Liver (tissue), 9 donors: ENCODE measurements around the gene BPGM. TPM values are rescaled to one million over a fixed set of nuclear protein-coding genes. Genes with fewer than 3 reads are reported as not detected.

Experiments used
- DNase-seq: peaks from one replicate; pipeline ENCODE4 v3.0.0-alpha.2; 2017; ENCODE audit warnings: low spot score
- H3K27ac ChIP-seq, 2 donors: one replicate each; pipeline ENCODE4 v1.7.0; 2013; ENCODE audit warnings: inconsistent platforms in 2 of 2, low read length in 2 of 2, control low read depth in 1 of 2, low read depth in 1 of 2, mild to moderate bottlenecking in 1 of 2
- H3K27me3 ChIP-seq, 4 donors: one replicate each; pipeline versions ENCODE4 v1.6.1 to v1.7.0; 2013; ENCODE audit warnings: low read length in 3 of 4, inconsistent platforms in 1 of 4, mild to moderate bottlenecking in 1 of 4, moderate library complexity in 1 of 4; ENCODE audit not compliant: control insufficient read depth in 4 of 4, insufficient read depth in 4 of 4
- H3K36me3 ChIP-seq, 4 donors: one replicate each; pipeline versions ENCODE4 v1.6.1 to v1.7.0; 2013; ENCODE audit warnings: low read length in 3 of 4, mild to moderate bottlenecking in 3 of 4, low read depth in 1 of 4, moderate library complexity in 1 of 4; ENCODE audit not compliant: control insufficient read depth in 4 of 4, insufficient read depth in 3 of 4
- H3K4me1 ChIP-seq, 4 donors: one replicate each; pipeline versions ENCODE4 v1.6.1 to v1.7.0; 2013; ENCODE audit warnings: low read length in 3 of 4, mild to moderate bottlenecking in 3 of 4, moderate library complexity in 1 of 4; ENCODE audit not compliant: control insufficient read depth in 4 of 4, insufficient read depth in 4 of 4
- H3K4me3 ChIP-seq, 3 donors: one replicate each; pipeline versions ENCODE4 v1.6.1 to v1.7.0; 2013; ENCODE audit warnings: low read length in 3 of 3, control low read depth in 1 of 3, low read depth in 1 of 3, mild to moderate bottlenecking in 1 of 3
- H3K9ac ChIP-seq, 2 donors: one replicate each; pipeline ENCODE4 v1.7.0; 2013; ENCODE audit warnings: low read length in 2 of 2, mild to moderate bottlenecking in 2 of 2, moderate library complexity in 2 of 2, control low read depth in 1 of 2, low read depth in 1 of 2
- H3K9me3 ChIP-seq, 4 donors: one replicate each; pipeline versions ENCODE4 v1.6.1 to v1.7.0; 2013; ENCODE audit warnings: low read length in 3 of 4; ENCODE audit not compliant: control insufficient read depth in 4 of 4
- ATF3 ChIP-seq: IDR thresholded peaks from 2 replicates; pipeline ENCODE4 v1.6.1; 2016; ENCODE audit warnings: antibody characterized with exemption
- CTCF ChIP-seq: fragments of 150-350 bp; IDR thresholded peaks from 2 replicates; pipeline ENCODE4 v1.5.1; 2017; ENCODE audit warnings: improper control_type of control experiment, low read depth, low read length; ENCODE audit not compliant: missing input control
- EGR1 ChIP-seq, 2 donors: IDR thresholded peaks; 2 replicates each; pipeline ENCODE4 v1.6.1; 2016 to 2018; ENCODE audit warnings: antibody characterized with exemption in 2 of 2, low read depth in 2 of 2
- FOXA1 ChIP-seq: IDR thresholded peaks from 2 replicates; pipeline ENCODE4 v1.6.1; 2016; ENCODE audit warnings: antibody characterized with exemption
- FOXA2 ChIP-seq: IDR thresholded peaks from 2 replicates; pipeline ENCODE4 v1.6.1; 2016; ENCODE audit warnings: antibody characterized with exemption
- HNF4A ChIP-seq, 2 donors: conservative IDR thresholded peaks; 2 replicates each; pipeline ENCODE4 v1.6.1; 2016; ENCODE audit warnings: antibody characterized with exemption in 2 of 2, mild to moderate bottlenecking in 2 of 2
- HNF4G ChIP-seq: IDR thresholded peaks from 2 replicates; pipeline ENCODE4 v1.6.1; 2016; ENCODE audit warnings: antibody characterized with exemption
- JUND ChIP-seq, 2 donors: IDR thresholded peaks; 2 replicates each; pipeline ENCODE4 v1.6.1; 2016; ENCODE audit warnings: antibody characterized with exemption in 2 of 2
- MAX ChIP-seq: IDR thresholded peaks from 2 replicates; pipeline ENCODE4 v1.6.1; 2016; ENCODE audit warnings: antibody characterized with exemption
- NR2F2 ChIP-seq: IDR thresholded peaks from 2 replicates; pipeline ENCODE4 v1.6.1; 2016; ENCODE audit warnings: antibody characterized with exemption
- SP1 ChIP-seq: IDR thresholded peaks from 2 replicates; pipeline ENCODE4 v1.6.1; 2018; ENCODE audit warnings: antibody characterized with exemption, mild to moderate bottlenecking
- YY1 ChIP-seq: IDR thresholded peaks from 2 replicates; pipeline ENCODE4 v1.6.1; 2016; ENCODE audit warnings: antibody characterized with exemption, mild to moderate bottlenecking
- ZBTB33 ChIP-seq: IDR thresholded peaks from 2 replicates; pipeline ENCODE4 v1.6.1; 2016; ENCODE audit warnings: antibody characterized with exemption
- WGBS: extraction: QIAGEN DNeasy Blood & Tissue Kit; methylation state at CpG from one replicate; pipeline ENCODE4 v1.1.7; 2013; 5-methylcytosine and 5-hydroxymethylcytosine counted together
- polyA plus RNA-seq, 2 donors: library from polyadenylated mRNA; stranded (reverse) in 1 of 2; unstranded in 1 of 2; fragments of 200-250 nt in 1 of 2; fragments of >200 nt in 1 of 2; fragmentation: Nextera tagmentation in 1 of 2; extraction: Ambion mirVana in 1 of 2; gene quantifications; one replicate each; pipeline versions ENCODE4 v1.2.1 to v1.2.3, GENCODE V29; 2013 to 2015
- total RNA-seq, 2 donors: library from RNA; depleted of rRNA; stranded (reverse); fragments of >200 nt; gene quantifications; one replicate each; pipeline ENCODE4 v1.2.3, GENCODE V29; 2014
- donor health status: healthy.
- donor health status: healthy.
- donor health status: healthy.
- donor health status: healthy.
- donor health status: healthy.

The BPGM gene
- total and polyA plus RNA-seq, 4 donors = 6.1 to 250 (median 7.6) TPM

GRCh38 chr7:134649226-134649775 is 2.6 kb downstream of the BPGM start:
- H3K27ac ChIP-seq = no peak overlapping the region
- no peak overlapping the region for H3K9ac ChIP-seq
- 85% methylated on average over 3 of the region's 3 CpGs for WGBS
- no peak for DNase-seq
- H3K9me3 ChIP-seq = no peaks in the 10 kb centered on the region
- no peaks in the 10 kb centered on the region for H3K36me3 ChIP-seq
- peaks cover 4 to 17% (median 8%) of the 10 kb centered on the region in 4 donors for H3K4me1 ChIP-seq
- no peak overlapping the region for H3K4me3 ChIP-seq
- TF ChIP-seq NR2F2 (no peak), EGR1 (IDR thresholded peaks at IDR 0.05; ENCODE audit: low read depth in 2 of 2) (no peak), JUND (IDR thresholded peaks at IDR 0.05) (no peak), HNF4A (conservative IDR thresholded peaks at IDR 0.05) (no peak), CTCF (no peak), FOXA1 (no peak), MAX (no peak)
- no peaks in the 10 kb centered on the region for H3K27me3 ChIP-seq

- Histone ChIP-seq H3K9me3 (no peaks in the 10 kb centered on the region), H3K9ac (no peak overlapping the region), H3K36me3 (no peaks in the 10 kb centered on the region), H3K4me1 (peaks cover 0 to 7% (median 1%) of the 10 kb centered on the region in 4 donors), H3K27me3 (no peaks in the 10 kb centered on the region), H3K4me3 (no peak overlapping the region), H3K27ac (no peak overlapping the region)
- no peak for DNase-seq
- WGBS = 95% methylated on average over 4 of the region's 4 CpGs
- TF ChIP-seq HNF4A (conservative IDR thresholded peaks at IDR 0.05) (no peak), ATF3 (no peak), ZBTB33 (no peak), SP1 (no peak), HNF4G (no peak), MAX (no peak), EGR1 (IDR thresholded peaks at IDR 0.05; ENCODE audit: low read depth in 2 of 2) (no peak), FOXA2 (no peak), YY1 (no peak), CTCF (no peak)
Observed at GRCh38 chr7:134651991-134652390, 5.3 kb downstream of the BPGM start.
